Gastrocnemius medialis (tissue), 4 donors: ENCODE results near the gene DDA1.

Experiments
- CTCF ChIP-seq, 5 experiments: fragments of 450-650 bp in 3 of 5; fragments of 200-600 bp in 2 of 5; sonication (generic) in 2 of 5; IDR thresholded peaks in 4 of 5; conservative IDR thresholded peaks in 1 of 5; 1 replicate in 4 of 5; 2 replicates in 1 of 5; pipeline ENCODE4 v1.5.1; 2016 to 2019; ENCODE audit warnings: antibody characterized with exemption in 5 of 5, mild to moderate bottlenecking in 3 of 5, moderate library complexity in 3 of 5
- POLR2A ChIP-seq, 2 donors: fragments of 450-650 bp; IDR thresholded peaks; one replicate each; pipeline ENCODE4 v1.6.1; 2017; ENCODE audit warnings: antibody characterized with exemption in 2 of 2, mild to moderate bottlenecking in 2 of 2, moderate library complexity in 2 of 2

- TF ChIP-seq CTCF (IDR thresholded peaks at IDR 0.05 in 4 of 5, conservative IDR thresholded peaks at IDR 0.05 in 1 of 5) (no peak), POLR2A (IDR thresholded peaks at IDR 0.05) (no peak)
These were observed 46.8 kb upstream of the DDA1 start for GRCh38 chr19:17262557-17262956.
